ENCODE results near the gene NPY.

DNA sequence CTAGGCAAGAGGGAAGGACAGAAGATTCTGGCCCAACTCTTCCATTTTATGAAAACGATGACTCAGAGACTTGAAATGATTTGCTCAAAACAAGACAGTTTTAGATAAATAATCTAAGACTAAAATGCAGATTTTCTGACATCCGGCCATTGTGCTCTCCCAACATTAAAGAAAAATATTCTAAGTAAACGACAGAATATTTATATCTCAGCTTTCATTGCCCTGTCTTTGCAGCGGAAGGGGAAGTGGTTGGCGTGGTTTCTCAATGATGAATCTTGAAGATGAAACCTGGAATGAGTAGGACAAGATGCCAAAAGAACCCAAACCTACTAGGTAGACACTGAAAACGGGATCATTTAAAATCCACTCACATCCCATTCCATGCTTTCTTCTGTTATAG lies 28.9 kb upstream of the NPY start:
- TF ChIP-seq, protein P1, sequence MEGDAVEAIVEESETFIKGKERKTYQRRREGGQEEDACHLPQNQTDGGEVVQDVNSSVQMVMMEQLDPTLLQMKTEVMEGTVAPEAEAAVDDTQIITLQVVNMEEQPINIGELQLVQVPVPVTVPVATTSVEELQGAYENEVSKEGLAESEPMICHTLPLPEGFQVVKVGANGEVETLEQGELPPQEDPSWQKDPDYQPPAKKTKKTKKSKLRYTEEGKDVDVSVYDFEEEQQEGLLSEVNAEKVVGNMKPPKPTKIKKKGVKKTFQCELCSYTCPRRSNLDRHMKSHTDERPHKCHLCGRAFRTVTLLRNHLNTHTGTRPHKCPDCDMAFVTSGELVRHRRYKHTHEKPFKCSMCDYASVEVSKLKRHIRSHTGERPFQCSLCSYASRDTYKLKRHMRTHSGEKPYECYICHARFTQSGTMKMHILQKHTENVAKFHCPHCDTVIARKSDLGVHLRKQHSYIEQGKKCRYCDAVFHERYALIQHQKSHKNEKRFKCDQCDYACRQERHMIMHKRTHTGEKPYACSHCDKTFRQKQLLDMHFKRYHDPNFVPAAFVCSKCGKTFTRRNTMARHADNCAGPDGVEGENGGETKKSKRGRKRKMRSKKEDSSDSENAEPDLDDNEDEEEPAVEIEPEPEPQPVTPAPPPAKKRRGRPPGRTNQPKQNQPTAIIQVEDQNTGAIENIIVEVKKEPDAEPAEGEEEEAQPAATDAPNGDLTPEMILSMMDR (IDR thresholded peaks at IDR 0.05 in 4 of 5, conservative IDR thresholded peaks at IDR 0.05 in 1 of 5), result no peak
- no peak for TF ChIP-seq POLR2A (IDR thresholded peaks at IDR 0.05)

Data from gastrocnemius medialis (tissue), 4 donors.